Activated T-helper 9 cell treated with anti-CD3 and anti-CD28 coated beads, Interleukin-2, amount 50 U/mL, for 16 hours (primary cell): ENCODE data around the gene AGK.

Experiments used
- DNase-seq: peaks from one replicate; pipeline ENCODE4 v3.0.0-alpha.2; 2020; ENCODE audit warnings: low read depth

The AGK gene

DNA sequence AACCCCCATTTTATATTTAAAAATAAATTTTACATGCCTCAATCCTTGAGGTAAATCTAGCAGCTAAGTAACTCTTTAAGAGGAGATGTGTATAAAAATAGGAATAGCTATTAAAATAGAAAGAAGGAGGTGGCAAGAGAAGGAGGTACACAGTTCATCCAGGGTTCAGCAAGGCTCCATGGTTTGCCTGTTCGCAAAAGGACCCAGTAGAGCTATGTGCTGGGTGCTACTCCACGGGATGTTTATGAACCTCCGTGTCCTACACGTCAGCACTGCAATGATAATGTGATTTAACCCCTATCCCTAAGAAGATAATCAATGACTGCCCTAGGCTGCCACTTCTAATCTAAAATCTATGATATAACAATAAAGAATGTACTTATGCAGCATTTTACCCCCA is 151.7 kb downstream of the AGK start:
- DNase-seq: no peak

DNA sequence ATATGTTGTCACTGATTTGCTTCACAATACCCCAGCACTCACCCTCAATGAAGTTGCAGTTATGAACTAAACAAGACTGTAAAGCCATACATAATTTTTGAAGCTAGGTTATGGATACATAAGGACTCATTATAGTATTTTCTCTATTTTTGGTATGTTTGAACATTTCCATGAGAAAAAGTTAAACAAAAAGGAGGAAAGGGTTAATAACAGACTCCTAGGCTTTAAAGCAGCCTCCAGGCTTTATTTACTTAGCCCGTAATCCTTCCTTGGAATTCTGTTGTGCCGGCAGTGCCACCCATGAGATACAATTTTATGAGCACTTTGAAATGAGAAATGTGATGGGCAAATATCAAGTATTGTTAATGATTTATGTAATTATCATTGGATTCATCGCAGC is 152.9 kb downstream of the AGK start:
- no peak for DNase-seq

DNA sequence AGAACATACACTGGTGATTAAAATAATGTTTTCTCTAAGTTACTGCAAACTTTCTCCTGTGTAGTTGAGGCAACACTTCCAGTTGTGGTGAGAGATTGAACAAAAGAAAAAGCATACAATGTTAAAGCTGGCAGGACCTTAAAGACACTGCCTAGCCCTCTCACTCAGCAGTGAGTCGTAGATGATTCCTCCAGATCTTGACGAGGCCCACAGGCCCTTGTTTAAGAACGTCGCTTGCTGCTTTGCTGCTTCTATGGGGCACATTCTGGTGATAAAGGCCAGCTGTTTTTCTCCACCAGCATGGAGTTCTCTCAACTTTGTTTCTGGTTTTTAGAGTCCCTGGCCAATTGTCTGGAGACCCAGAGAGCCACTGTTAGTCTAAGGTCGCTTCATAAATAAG is 153.5 kb downstream of the AGK start:
- no peak for DNase-seq
